GM18858 (cell line): ENCODE data around the gene AQP6.

Experiments
- ATAC-seq: cut with Tn5 transposase; IDR thresholded peaks from one replicate; pipeline ENCODE4 v1.9.1; 2021; ENCODE audit not compliant: unreplicated experiment

AQP6 gene

DNA sequence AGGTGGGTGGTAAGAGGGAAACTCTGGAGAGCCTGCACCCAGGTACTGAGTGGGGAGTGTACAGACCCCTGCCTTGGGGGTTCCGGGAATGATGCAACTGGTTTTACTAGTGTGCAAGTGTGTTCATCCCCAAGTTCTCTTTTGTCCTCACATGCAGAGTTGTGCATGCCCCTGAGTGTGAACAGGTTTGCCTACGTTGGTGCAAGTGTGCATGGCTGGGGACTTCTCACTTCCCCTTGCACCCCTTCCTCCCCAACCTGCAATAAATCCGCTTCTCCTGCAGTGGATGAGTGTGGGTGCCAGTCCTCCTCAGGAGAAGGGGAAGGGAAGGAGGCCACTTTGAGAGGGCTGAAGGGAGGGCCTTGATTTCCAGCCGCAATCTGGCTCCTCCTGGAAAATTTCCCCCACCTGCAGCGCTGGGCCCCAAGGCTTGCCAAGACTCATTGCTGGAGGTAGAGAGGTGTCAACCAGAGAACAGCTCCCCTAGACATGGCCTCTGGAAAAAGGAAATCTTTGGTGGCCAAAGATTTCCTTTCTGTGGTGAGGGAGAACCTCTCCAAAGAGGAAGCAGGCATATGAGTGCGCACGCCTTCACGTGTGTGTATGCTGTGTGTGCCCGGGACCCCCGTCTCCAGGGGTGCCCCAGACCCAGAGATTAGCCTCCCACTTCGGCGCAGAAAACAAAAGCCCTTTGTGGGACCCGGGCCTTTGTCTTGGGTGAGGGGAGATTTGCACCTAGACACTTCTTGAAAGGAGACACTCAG, 16.7 kb upstream of the AQP6 start:
- no peak for ATAC-seq

DNA sequence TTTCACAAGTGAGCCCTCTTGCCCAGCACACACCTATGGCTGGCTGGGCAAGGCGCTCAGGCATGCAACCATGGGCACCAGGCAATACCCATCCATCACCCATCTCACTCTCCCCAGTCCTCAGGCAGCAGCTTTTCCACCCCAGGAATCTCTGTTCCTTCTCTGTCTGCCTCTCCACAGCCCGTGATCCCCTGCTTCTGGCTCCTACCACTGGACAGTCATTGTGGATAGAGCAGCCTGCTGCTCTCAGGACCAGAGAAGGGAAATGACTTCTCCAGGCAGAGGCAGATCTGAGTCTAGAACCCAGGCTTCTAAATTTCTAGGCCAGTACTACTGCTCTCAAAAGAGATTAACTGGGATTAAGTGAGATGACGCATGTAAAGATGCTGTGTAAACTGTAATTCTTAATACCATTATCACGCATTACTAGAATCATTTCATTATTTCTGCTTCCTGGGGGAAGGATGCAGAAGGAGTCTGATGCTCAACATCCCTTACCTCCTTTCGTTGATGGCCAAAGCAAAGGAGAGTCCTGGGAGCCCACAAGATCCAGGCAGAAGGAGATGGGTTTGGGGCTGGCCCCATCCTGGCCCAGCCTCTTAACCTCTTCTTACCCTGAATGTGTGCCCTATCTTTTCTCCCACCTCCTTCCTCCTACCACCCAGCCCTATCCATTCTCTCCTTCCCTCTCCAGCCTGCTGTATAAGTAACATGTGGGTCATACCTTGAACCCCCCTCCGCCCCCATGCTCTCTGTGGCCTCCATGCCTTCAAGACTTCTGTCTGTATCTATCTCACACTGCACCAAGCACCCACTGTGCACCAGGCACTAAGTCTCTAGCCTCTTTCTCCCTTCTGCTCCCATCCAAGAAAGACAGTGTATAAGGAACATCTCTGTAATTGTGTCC, 15.8 kb upstream of the AQP6 start:
- no peak for ATAC-seq

- ATAC-seq, result no peak
Measured at GRCh38 chr12:49957570-49957967, 15.2 kb upstream of the AQP6 start.

DNA sequence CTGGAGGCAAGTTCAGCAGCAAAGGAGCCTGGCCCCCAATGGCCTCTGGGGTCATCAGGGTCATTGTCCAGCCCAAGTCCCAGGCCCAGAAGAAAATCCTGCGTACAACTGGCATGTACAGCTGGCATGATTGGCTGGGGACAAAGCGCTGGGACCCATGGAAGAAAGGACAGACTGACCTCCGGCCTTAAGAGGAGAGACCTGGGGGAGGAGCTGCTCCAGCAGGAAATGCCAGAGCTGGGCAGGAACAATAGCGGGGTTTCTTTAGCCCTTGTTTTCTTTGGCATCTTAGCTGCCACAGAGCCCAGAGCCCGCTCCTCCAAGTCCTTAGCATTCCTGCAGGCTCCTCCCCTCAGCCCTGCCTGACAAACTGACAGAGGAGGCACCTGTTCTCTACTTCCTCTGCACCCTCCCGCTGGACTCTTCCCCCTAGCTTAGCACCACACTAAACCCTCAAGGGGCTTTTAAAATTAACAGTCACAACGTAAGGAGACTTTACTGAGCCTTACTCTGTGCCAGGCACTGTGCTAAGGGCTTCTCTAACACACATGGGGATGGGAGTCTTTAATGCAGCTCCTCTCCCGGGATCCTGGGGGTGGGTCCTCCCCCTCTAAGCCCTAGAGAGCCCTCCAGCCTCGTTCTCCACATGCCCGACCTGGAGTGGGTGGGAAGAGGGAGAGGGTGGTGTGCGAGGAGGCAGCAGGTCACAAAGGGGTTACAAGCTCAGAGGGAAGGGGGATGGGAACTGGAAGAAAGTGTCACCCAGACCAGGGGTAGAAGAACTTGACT, 12.9 kb upstream of the AQP6 start:
- ATAC-seq, result no peak

DNA sequence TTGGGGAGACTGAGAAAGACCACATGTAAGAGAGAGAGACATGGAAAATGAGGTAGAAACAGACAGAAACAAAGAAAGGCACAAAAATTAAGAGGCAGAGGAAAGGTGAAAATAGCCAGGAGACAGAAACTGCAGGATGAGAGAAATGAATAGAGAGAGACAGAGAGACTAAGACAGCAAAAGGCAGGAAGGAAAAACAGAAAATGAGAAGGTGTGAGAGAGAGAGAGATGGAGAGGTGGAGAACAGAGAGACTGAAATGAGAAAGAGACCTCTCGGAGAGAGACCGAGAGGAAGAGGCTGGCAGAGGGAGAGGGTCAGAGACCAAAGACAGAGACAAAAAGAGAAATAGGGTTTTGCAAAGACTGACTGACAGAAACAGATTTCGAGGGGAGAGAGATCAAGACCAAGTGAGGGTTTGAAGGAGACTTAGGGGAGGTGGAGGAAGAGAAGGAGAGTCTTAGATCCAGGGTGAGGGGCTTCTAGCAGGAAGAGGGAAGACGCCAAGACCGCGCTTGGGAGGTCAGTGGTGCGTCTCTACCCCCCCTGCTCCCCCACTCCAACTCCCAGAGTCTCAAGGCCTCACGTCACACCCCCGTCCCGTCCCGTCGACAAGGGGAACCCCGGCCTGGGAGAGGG, 12.2 kb upstream of the AQP6 start:
- ATAC-seq, result no peak

- ATAC-seq, result no peak
Measured at GRCh38 chr12:49961111-49961922, 11.4 kb upstream of the AQP6 start, which contains the start of gene AQP5. AQP5 (plus strand) TSS chr12:49961872; CDS start chr12:49962018, 146 bp downstream.

DNA sequence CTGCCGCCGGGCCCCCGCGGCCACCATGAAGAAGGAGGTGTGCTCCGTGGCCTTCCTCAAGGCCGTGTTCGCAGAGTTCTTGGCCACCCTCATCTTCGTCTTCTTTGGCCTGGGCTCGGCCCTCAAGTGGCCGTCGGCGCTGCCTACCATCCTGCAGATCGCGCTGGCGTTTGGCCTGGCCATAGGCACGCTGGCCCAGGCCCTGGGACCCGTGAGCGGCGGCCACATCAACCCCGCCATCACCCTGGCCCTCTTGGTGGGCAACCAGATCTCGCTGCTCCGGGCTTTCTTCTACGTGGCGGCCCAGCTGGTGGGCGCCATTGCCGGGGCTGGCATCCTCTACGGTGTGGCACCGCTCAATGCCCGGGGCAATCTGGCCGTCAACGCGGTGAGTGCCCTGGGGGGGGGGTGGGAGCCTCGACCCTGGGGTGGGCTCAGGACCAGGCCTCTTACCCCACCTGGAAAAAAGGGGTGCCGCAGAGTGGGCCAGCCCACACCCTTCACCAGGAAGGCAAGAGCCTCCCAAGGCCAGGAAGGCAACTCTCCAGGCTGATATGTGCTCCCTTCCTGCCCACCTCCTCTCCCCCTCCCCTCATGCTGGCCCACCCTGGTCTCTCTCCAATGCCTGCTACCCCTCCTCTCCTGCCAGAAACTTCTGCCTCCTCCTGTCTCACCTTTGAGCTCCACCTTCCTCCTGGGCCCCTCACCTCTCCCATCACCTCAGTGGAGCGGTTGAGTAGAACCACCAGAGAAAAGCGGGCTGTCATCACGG, 10.6 kb upstream of the AQP6 start:
- no peak for ATAC-seq

DNA sequence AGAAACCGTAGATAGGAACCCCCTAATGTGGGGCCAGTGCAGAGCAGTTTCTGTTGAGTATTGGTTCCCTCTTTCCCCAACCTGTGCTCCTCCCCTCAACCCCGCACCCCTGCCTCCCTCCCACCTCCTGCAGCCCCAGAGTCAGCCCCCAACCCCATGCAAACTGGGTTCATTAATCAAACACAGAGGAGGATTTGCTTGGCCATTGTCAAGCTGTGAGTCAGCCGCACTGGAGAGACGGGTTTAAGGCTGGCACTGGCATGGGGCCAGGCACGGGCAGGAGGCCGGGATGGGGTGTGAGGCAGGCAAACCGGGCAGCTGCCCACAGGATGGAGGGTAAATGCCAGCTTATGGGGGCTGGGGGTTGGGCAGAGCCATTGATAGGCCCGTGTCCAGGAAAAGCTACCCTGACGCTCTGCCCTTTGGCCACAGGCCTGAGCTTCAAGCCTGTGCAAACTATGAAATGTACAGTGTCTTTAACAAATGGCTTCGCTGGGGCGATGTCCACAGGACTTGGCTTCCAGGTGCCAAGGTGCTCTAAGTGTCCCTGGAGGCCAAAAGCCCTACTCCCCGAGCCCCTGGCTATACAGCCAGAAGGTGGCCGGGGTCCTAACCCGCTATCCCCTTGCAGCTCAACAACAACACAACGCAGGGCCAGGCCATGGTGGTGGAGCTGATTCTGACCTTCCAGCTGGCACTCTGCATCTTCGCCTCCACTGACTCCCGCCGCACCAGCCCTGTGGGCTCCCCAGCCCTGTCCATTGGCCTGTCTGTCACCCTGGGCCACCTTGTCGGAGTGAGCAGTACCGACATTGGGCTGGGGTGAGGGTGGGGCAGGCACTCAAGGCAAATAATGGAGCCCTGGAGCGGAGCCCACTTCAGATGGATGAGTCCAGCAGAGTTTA, 9.6 kb upstream of the AQP6 start:
- no peak for ATAC-seq

- ATAC-seq, result no peak
Measured at GRCh38 chr12:49963976-49964815, 8.6 kb upstream of the AQP6 start.

DNA sequence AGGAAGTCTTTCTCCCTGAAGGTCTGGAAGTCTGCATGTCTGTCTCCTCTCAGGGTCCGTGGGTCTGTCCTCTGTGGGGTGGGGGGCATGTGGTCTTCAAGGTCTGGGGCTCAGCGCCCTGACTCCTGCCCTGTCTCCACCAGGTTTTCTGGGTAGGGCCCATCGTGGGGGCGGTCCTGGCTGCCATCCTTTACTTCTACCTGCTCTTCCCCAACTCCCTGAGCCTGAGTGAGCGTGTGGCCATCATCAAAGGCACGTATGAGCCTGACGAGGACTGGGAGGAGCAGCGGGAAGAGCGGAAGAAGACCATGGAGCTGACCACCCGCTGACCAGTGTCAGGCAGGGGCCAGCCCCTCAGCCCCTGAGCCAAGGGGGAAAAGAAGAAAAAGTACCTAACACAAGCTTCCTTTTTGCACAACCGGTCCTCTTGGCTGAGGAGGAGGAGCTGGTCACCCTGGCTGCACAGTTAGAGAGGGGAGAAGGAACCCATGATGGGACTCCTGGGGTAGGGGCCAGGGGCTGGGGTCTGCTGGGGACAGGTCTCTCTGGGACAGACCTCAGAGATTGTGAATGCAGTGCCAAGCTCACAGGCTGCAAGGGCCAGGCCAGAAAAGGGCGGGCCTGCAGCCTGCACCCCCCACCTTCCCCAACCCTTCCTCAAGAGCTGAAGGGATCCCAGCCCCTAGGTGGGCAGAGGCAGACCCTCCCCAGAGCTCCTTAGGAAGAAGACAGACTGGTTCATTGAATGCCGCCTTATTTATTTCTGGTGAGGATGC, 7.7 kb upstream of the AQP6 start:
- no peak for ATAC-seq

DNA sequence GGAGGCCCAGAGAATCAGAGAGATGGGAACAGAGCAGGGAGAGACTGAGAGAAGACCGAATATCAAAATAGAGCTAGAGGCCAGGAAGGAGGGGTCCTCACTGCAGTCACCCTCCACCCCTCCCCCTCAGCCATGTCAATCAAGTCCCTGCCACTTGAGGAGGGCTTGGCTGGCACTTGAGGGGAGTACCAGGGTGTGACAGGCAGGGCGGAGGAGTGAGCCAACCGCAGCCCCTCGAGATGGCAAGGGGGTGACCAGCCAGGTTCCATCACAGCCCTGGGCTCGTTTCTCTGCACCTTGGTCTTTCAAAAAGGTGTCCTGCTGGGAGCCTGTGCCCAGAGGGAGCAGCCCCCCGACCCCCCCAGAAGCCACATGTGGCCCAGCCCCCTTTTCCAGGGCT, 6.9 kb upstream of the AQP6 start:
- no peak for ATAC-seq

GRCh38 chr12:49966511-49967041, 6.2 kb upstream of the AQP6 start:
- ATAC-seq, result no peak

GRCh38 chr12:49967042-49967776, 5.5 kb upstream of the AQP6 start:
- no peak for ATAC-seq

DNA sequence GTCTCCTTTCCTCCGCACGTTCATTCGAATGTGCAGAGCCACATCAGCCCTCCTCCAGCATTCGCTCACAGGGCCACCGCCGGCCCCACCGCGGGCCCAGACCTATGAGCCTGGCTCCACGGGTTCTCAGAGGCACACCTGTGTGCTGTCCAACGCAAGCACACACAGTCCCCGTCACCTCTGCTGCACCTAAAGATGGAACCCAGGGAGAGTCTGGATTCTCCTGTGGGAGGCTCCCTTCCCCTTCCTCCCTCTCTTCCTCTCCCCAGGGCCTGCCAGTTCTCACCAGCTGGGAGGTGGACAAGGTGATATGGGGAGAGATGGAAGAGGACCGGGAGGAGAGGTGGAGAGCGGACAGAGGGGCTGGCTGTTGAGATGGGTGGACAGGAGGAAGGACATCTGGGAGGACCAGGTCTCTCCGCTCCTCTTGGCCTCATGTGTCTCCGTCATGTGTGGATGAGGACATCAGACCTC, 4.9 kb upstream of the AQP6 start:
- no peak for ATAC-seq

- no peak for ATAC-seq
Measured at GRCh38 chr12:49968471-49968870, 4.3 kb upstream of the AQP6 start.

DNA sequence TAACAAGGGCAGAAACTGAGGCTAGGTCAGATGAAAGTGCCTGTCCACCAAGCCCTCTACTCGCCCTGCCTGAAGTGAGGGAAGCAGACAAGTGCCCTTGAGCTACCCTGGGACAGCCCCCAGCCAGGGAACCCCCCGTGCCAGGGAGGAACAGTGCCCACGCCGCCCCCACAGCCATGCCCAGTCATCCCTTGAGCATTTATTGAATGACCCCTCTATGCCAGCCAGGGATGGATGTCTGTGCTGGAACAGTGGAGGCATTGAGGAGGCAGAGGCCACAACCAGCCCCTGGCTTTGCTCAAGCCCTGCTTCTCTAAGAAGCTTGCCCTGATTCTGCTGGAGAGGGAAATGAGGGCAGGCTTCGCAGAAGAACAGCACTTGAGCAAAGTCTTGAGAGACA, 3.7 kb upstream of the AQP6 start:
- ATAC-seq, result no peak
